Activated CD8-positive, alpha-beta T cell treated with anti-CD3 and anti-CD28 coated beads, Interleukin-2, amount 10 ng/mL, durations not matched to agents 7 days and 5 days (primary cell): ENCODE measurements around the gene TBCCD1. TPM values are rescaled to one million over a fixed set of nuclear protein-coding genes. Genes with fewer than 3 reads are reported as not detected.
"Not testable (repeated sequence)": the region's sequence is repeated elsewhere in the genome, so short reads cannot be mapped to it uniquely, and the experiment has no call there.

Experiments
- ATAC-seq: fragments of 150-1000 bp; cut with Tn5 transposase; one replicate; pipeline ENCODE4 v1.10.0; 2021; ENCODE audit warnings: moderate library complexity
- CTCF ChIA-PET: fragments of 350-600 bp; sonication (Branson Sonifier 250); formaldehyde crosslinking; loops from one replicate; lab custom pipeline; 2021; ENCODE audit warnings: antibody characterized with exemption; lab: Charles Lee
- POLR2A ChIA-PET: fragments of 350-600 bp; sonication (Branson Sonifier 250); formaldehyde crosslinking; loops from one replicate; lab custom pipeline; 2021; ENCODE audit warnings: antibody characterized with exemption; lab: Charles Lee
- DNase-seq: peaks from one replicate; pipeline ENCODE4 v3.0.0-alpha.2; 2020
- H3K27ac Mint-ChIP-seq: one replicate; pipeline ENCODE4 v1.8.0; 2021; ENCODE audit warnings: mild to moderate bottlenecking, mixed read lengths
- H3K27me3 Mint-ChIP-seq: one replicate; pipeline ENCODE4 v1.8.0; 2021; ENCODE audit warnings: low read depth, mixed read lengths
- H3K36me3 Mint-ChIP-seq: one replicate; pipeline ENCODE4 v1.8.0; 2021; ENCODE audit warnings: low read depth, mixed read lengths
- H3K4me1 Mint-ChIP-seq: one replicate; pipeline ENCODE4 v1.8.0; 2021; ENCODE audit warnings: low read depth, mixed read lengths
- H3K4me3 Mint-ChIP-seq: one replicate; pipeline ENCODE4 v1.8.0; 2021; ENCODE audit warnings: mild to moderate bottlenecking, mixed read lengths
- H3K9me3 Mint-ChIP-seq: one replicate; pipeline ENCODE4 v1.8.0; 2022; ENCODE audit warnings: mixed read lengths; ENCODE audit not compliant: insufficient read depth
- total RNA-seq, 2 experiments: library from RNA; stranded (reverse); gene quantifications; one replicate each; pipeline ENCODE4 v1.2.3, GENCODE V29; 2021

Gene TBCCD1
- total RNA-seq, 2 experiments from 2014 or later: 19.4 to 20.1 TPM

DNA sequence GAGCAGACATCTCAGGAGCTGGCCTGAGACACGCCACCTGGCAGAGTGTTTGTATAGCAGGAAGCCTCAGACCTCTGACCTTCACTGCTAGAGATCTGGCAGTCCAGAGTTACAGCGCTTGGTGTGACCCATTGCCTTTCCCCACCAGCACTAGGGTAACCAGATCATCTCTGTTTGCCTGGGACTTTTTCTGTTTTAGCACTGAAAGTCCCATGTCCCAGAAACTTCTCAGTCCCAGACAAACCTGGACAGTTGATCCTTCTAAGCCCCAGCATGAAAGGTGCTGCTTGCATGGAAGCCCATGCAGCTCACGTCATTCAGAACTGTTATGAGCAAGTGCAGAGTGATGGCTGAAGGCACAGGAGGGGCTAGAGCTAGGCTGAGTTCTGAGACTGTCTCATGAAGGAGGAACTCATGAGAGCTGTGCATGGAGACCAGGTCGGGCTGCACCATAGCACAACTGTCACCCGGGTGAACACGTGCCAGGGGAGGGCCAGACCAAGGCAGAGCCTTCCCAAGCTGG lies 27.5 kb upstream of the TBCCD1 start:
- ChIA-PET CTCF (interaction anchor here (6.5 kb wide), 1 partner anchor 21 kb away, joined by 87 read pairs; the partner anchor contains the start of gene AHSG), POLR2A (no interaction called here)
- no peaks in the 10 kb centered on the region for H3K9me3 Mint-ChIP-seq
- H3K27ac Mint-ChIP-seq: no peak overlapping the region
- H3K36me3 Mint-ChIP-seq: no peaks in the 10 kb centered on the region
- DNase-seq: no peak
- ATAC-seq: no peak
- H3K4me3 Mint-ChIP-seq: no peak overlapping the region
- H3K4me1 Mint-ChIP-seq: peaks cover 7% of the 10 kb centered on the region
- peaks cover 4% of the 10 kb centered on the region for H3K27me3 Mint-ChIP-seq

DNA sequence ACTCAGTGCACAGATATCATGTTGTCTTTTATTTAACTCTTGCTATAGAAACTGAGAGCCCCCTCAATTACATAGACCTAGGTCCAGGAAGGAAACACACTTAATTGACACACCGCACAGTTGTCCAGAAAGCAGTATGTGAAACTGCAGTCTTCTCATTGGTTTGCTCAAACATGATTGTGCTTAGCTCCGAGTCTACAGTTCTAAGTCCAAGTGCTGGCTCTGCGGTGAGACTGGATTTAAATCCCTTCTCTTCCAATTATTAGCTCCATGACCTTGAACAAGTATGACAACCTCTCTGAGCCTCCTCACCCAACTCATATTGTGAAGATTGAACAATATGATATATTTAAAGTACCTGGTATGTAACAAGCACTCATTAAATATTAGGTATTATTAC lies 26.7 kb upstream of the TBCCD1 start:
- no peak for DNase-seq
- H3K4me3 Mint-ChIP-seq: no peak overlapping the region
- ATAC-seq: no peak
- CTCF ChIA-PET: interaction anchor here (6.5 kb wide), 1 partner anchor 22 kb away, joined by 87 read pairs; the partner anchor contains the start of gene AHSG
- H3K27ac Mint-ChIP-seq: no peak overlapping the region
- POLR2A ChIA-PET: no interaction called here
- H3K9me3 Mint-ChIP-seq: no peaks in the 10 kb centered on the region
- no peaks in the 10 kb centered on the region for H3K36me3 Mint-ChIP-seq
- H3K4me1 Mint-ChIP-seq: peaks cover 11% of the 10 kb centered on the region
- peaks cover 4% of the 10 kb centered on the region for H3K27me3 Mint-ChIP-seq

DNA sequence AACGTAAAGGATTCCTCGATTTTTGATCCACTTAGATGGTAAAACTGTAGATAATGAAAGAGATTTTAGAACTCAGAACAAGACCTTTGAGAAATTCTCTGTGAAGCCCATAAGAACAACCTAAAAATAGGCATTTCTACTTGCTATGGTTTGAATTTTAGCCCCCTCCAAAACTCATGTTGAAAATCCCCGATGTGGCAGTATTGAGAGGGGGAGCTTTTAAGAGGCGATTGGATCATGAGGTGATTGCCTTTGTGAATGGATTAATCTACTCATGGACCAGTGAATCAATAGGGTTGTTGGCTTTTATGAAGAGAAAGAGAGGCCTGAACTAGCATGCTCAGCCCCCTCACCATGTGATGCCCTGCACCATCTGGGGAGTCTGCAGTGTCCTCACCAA lies 25.5 kb upstream of the TBCCD1 start:
- Mint-ChIP-seq H3K36me3 (peaks cover 2% of the 10 kb centered on the region), H3K4me3 (no peak overlapping the region), H3K27me3 (peaks cover 4% of the 10 kb centered on the region), H3K27ac (no peak overlapping the region), H3K4me1 (peaks cover 16% of the 10 kb centered on the region), H3K9me3 (no peaks in the 10 kb centered on the region)
- ChIA-PET CTCF (interaction anchor here (1.2 to 6.5 kb wide), 2 partner anchors 23 to 649 kb away, joined by 3 to 87 read pairs; partner anchors contain the start of gene AHSG), POLR2A (no interaction called here)
- ATAC-seq (no peak), DNase-seq (no peak)

DNA sequence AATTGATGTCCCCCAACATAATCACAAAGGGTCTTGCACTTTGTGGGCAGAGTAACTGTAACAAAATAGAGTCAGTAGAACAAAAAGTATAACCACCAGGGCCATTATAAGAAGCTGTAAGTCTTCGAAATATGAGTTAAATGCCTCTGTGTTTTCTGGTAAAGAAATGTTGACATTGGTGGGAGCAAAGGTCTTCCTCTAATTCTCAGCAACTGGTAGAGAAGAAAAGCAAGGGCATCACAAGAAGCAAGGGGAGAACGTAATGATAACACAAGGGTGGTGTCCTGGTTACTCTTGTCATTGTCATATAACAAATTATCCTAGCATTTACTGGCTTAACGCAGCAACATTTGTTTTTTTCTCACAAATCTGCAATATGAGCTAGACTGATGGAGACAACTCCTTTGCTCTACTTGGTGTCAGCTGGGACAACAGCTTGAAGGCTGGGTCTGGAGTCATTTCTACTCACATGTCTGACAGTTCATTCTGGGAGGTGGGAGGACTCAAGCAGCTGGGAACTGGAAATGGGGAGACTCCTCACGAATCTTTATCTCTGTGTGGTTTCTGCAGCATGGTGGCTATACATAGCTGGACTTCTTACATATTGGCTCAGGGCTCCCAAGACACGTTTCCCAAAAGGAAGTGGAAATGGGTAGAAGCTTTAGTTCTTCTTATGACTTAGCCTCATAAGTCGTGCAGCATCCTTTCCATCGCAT lies 23.6 kb upstream of the TBCCD1 start:
- Mint-ChIP-seq H3K4me3 (no peak overlapping the region), H3K27me3 (peaks cover 4% of the 10 kb centered on the region), H3K36me3 (peaks cover 2% of the 10 kb centered on the region), H3K27ac (no peak overlapping the region), H3K4me1 (peaks cover 16% of the 10 kb centered on the region), H3K9me3 (no peaks in the 10 kb centered on the region)
- ChIA-PET POLR2A (interaction anchor here (0.6 to 0.9 kb wide), 3 partner anchors 20 to 193 kb away, joined by 3 read pairs; partner anchors contain the start of genes DNAJB11 and EIF4A2), CTCF (interaction anchor here (0.8 to 6.5 kb wide), 5 partner anchors 19 to 648 kb away, joined by 3 to 87 read pairs (median 4); partner anchors contain the start of gene AHSG)
- DNase-seq (no peak), ATAC-seq (no peak)

DNA sequence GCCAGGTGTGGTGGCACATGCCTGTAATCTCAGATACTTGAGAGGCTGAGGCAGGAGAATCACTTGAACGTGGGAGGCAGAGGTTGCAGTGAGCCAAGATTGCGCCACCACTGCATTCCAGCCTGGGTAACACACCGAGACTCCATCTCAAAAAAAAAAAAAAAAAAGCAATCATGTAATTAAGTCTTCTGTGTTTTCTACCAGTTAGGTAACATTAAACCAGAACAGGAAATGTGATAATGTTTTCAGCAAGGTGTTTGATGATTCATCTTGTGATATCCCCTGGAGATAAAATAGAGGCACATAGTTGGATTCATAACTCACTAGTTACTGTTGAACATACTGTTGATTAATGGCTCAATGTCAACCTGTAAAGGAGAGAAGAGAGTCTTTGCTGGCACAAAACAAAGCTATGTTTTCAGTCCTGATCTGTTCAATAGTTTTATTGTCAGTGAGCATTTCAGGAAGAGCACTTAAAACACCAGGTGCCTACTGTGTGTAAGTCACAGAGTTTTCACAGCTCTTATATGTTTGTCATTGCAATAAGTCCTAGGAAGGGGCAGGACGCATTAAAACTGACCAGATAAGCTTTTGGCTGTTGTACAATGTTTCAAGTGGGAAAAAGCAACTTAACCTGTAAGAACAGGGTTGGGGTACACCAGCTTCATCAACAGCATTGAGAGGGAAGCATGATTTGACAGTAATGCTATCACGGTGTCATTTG lies 22.9 kb upstream of the TBCCD1 start:
- no peaks in the 10 kb centered on the region for H3K9me3 Mint-ChIP-seq
- peaks cover 2% of the 10 kb centered on the region for H3K36me3 Mint-ChIP-seq
- no peak overlapping the region for H3K27ac Mint-ChIP-seq
- peaks cover 2% of the 10 kb centered on the region for H3K27me3 Mint-ChIP-seq
- no peak overlapping the region for H3K4me3 Mint-ChIP-seq
- ATAC-seq: peak; percentile 26
- ChIA-PET POLR2A (interaction anchor here (0.5 to 0.8 kb wide), 3 partner anchors 70 to 194 kb away, joined by 3 read pairs; partner anchors contain the start of gene EIF4A2), CTCF (interaction anchor here (0.8 to 6.5 kb wide), 5 partner anchors 19 to 647 kb away, joined by 3 to 87 read pairs (median 4); partner anchors contain the start of gene AHSG)
- H3K4me1 Mint-ChIP-seq: peaks cover 16% of the 10 kb centered on the region
- DNase-seq: no peak

DNA sequence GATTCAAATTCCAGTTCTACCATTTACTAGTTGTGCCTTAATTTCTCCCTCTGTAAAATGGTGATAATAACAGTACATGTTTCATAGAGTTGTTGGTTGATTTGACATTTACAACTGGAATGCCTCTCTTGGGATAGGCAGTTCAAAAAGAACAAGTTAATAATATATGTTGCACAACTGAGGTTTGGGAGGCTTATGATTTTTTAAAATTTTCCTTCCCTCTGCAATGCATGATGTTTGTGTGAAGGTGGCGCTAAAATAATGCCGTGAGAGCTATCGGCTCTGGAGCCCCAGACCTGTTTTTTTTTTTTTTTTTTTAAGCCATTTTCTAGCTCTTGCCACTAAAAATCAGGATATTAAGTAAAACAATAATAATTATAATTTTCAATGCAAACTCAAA lies 22.0 kb upstream of the TBCCD1 start:
- ATAC-seq (no peak), DNase-seq (no peak)
- Mint-ChIP-seq H3K27me3 (peaks cover 2% of the 10 kb centered on the region), H3K4me1 (peaks cover 16% of the 10 kb centered on the region), H3K4me3 (no peak overlapping the region), H3K36me3 (peaks cover 11% of the 10 kb centered on the region), H3K9me3 (no peaks in the 10 kb centered on the region), H3K27ac (no peak overlapping the region)
- CTCF ChIA-PET: interaction anchor here (2.8 to 6.5 kb wide), 2 partner anchors 26 to 232 kb away, joined by 7 to 87 read pairs; partner anchors contain the start of gene AHSG
- POLR2A ChIA-PET: no interaction called here

DNA sequence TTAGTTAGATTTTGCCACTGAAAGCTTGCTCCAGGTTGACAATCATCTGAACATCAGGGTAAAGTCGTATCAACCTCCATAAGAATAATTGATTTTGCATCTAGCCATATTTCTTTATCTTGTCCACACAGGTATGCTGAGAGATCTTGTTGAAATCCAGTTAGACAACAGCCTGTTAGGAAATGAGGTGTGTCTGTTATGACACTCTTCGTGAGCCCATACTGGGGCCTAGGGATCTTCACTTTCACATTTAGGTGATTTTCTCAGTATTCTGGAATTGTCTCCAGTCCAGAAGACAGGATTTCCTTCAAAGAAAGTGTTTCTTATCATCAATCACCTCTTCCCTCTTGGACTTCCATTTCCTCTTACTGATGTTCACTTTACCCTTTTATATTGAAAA lies 21.5 kb upstream of the TBCCD1 start:
- CTCF ChIA-PET: interaction anchor here (2.8 to 6.5 kb wide), 2 partner anchors 27 to 233 kb away, joined by 7 to 87 read pairs; partner anchors contain the start of gene AHSG
- peak; percentile 38 for ATAC-seq

DNA sequence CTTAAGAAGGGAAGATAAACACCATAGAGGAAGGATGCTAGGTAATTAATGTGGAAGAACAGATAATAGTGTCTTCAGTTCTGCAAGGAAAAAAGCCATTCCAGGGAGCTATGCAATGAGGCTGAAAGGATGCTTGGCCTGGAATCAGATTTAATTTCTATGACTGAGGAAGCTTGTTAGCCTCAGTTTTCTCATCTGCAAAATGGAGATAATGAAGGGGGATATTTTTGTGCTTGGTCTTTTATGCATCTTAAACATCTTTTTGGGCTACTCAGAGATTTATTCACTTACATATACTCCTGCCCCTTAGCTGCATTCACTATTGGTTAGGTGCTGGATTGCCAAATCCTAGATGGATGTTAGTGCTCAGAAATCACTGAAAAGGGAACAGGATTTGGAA lies 20.0 kb upstream of the TBCCD1 start:
- no peak for ATAC-seq
- ChIA-PET POLR2A (interaction anchor here (1.4 kb wide), 1 partner anchor 17 kb away, joined by 4 read pairs; the partner anchor contains the start of gene DNAJB11), CTCF (interaction anchor here (0.8 to 7.8 kb wide), 3 partner anchors 15 to 29 kb away, joined by 3 to 62 read pairs (median 4); partner anchors contain the start of gene DNAJB11)
- no peak for DNase-seq
- Mint-ChIP-seq H3K36me3 (peaks cover 27% of the 10 kb centered on the region), H3K27ac (no peak overlapping the region), H3K4me1 (peaks cover 16% of the 10 kb centered on the region), H3K9me3 (no peaks in the 10 kb centered on the region), H3K27me3 (no peaks in the 10 kb centered on the region), H3K4me3 (no peak overlapping the region)

More for the DNA sequence above, 21.5 kb upstream of the TBCCD1 start:
- H3K4me1 Mint-ChIP-seq: peaks cover 16% of the 10 kb centered on the region
- H3K27ac Mint-ChIP-seq: no peak overlapping the region
- POLR2A ChIA-PET: no interaction called here
- peaks cover 16% of the 10 kb centered on the region for H3K36me3 Mint-ChIP-seq
- H3K9me3 Mint-ChIP-seq: no peaks in the 10 kb centered on the region
- peaks cover 2% of the 10 kb centered on the region for H3K27me3 Mint-ChIP-seq
- DNase-seq: no peak
- H3K4me3 Mint-ChIP-seq: no peak overlapping the region

DNA sequence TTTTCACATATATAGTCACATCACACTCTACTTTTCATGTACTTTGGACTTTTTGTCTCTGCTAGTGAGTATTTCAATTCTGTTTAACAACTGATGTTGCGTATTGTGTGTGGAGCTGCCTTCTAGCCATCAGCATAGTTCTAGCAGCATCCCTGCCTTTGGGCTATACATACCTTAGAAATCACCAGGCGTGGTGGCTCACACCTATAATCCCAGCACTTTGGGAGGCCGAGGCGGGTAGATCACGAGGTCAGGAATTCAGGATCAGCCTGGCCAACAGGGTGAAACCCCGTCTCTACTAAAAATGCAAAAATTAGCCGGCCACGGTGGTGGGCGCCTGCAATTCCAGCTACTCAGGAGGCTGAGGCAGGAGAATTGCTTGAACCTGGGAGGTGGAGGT lies 19.1 kb upstream of the TBCCD1 start:
- peaks cover 16% of the 10 kb centered on the region for H3K4me1 Mint-ChIP-seq
- ChIA-PET CTCF (interaction anchor here (0.6 to 7.8 kb wide), 5 partner anchors 14 to 643 kb away, joined by 3 to 62 read pairs (median 4); partner anchors contain the start of gene DNAJB11), POLR2A (interaction anchor here (0.7 kb wide), 1 partner anchor 15 kb away, joined by 3 read pairs; no protein-coding TSS in a partner anchor)
- H3K36me3 Mint-ChIP-seq: peaks cover 32% of the 10 kb centered on the region
- H3K27me3 Mint-ChIP-seq, H3K27ac Mint-ChIP-seq, DNase-seq, H3K9me3 Mint-ChIP-seq, H3K4me3 Mint-ChIP-seq, ATAC-seq: not testable (repeated sequence)

DNA sequence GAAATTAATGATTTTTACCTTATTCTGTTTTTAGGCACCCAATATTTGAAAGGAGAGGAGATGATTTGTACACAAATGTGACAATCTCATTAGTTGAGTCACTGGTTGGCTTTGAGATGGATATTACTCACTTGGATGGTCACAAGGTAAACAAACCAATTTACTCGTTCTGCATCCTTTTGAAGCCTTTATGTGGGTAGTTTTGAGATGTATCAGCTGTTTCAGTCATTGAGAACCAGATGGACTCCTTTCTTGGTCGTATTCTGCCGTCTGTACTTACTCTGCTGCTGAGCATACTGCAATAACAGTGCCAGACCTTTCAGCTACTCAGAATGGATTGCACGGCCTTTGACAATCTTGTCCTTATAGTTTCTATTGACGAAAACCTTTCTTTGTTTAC lies 16.7 kb upstream of the TBCCD1 start:
- no peak for ATAC-seq
- Mint-ChIP-seq H3K27ac (no peak overlapping the region), H3K4me3 (no peak overlapping the region), H3K36me3 (peaks cover 50% of the 10 kb centered on the region), H3K9me3 (no peaks in the 10 kb centered on the region), H3K27me3 (no peaks in the 10 kb centered on the region), H3K4me1 (peaks cover 5% of the 10 kb centered on the region)
- POLR2A ChIA-PET: interaction anchor here (1.0 to 1.4 kb wide), 3 partner anchors 13 to 200 kb away, joined by 3 to 5 read pairs (median 4); partner anchors contain the start of gene DNAJB11
- DNase-seq: no peak
- CTCF ChIA-PET: interaction anchor here (1.4 to 7.8 kb wide), 2 partner anchors 32 to 238 kb away, joined by 4 to 62 read pairs; no protein-coding TSS in a partner anchor

DNA sequence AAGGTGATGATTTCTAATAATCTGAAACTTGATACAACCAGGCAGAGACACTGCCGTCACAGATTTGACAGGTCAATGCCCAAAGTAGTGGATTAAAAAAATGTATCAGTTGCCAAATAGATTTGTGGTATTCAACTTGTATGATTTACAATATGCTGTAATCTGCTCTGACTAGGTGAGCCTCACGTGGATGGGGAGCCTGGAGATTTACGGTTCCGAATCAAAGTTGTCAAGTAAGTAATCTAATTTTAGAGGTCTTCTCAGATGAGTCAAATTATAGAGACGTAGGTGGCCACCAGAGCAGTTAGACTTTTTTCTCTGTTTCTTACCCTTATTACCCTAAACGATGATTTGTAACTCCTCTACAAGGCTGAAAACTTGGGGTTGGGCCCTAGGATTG lies 15.4 kb upstream of the TBCCD1 start:
- POLR2A ChIA-PET: interaction anchor here (1.0 kb wide), 1 partner anchor 12 kb away, joined by 3 read pairs; the partner anchor contains the start of gene DNAJB11

More for the DNA sequence above, 15.4 kb upstream of the TBCCD1 start:
- peaks cover 56% of the 10 kb centered on the region for H3K36me3 Mint-ChIP-seq
- DNase-seq (no peak), ATAC-seq (no peak)
- H3K4me1 Mint-ChIP-seq: no peaks in the 10 kb centered on the region
- no peaks in the 10 kb centered on the region for H3K27me3 Mint-ChIP-seq
- H3K27ac Mint-ChIP-seq: no peak overlapping the region
- no peak overlapping the region for H3K4me3 Mint-ChIP-seq
- CTCF ChIA-PET: interaction anchor here (1.2 to 7.8 kb wide), 2 partner anchors 33 to 42 kb away, joined by 3 to 62 read pairs; no protein-coding TSS in a partner anchor
- no peaks in the 10 kb centered on the region for H3K9me3 Mint-ChIP-seq
